HPDE6-E6E7 (cell line): Measurements from ENCODE around the gene LRP8.

Source experiments
- DNase-seq: peaks from one replicate; pipeline ENCODE4 v3.0.0; 2011; ENCODE audit warnings: missing footprints; ENCODE audit errors: extremely low spot score

Gene LRP8

GRCh38 chr1:53328009-53328461 is at the start of gene LRP8:
LRP8 (minus strand) TSS chr1:53328070; CDS start chr1:53327912, 158 bp downstream.
- DNase-seq: peak; percentile 63

- no peak for DNase-seq
Measured at GRCh38 chr1:53377438-53377841, 49.6 kb upstream of the LRP8 start.

GRCh38 chr1:53376742-53377437 is 49.0 kb upstream of the LRP8 start:
- DNase-seq: no peak

- no peak for DNase-seq
Measured at GRCh38 chr1:53376041-53376461, 48.2 kb upstream of the LRP8 start.

- DNase-seq: no peak
Measured at GRCh38 chr1:53375440-53375839, 47.6 kb upstream of the LRP8 start.

GRCh38 chr1:53373246-53373645 is 45.4 kb upstream of the LRP8 start:
- DNase-seq: no peak

GRCh38 chr1:53372501-53372951 is 44.7 kb upstream of the LRP8 start:
- no peak for DNase-seq

GRCh38 chr1:53371851-53372250 is 44.0 kb upstream of the LRP8 start:
- no peak for DNase-seq

GRCh38 chr1:53371121-53371666 is 43.3 kb upstream of the LRP8 start:
- DNase-seq: no peak

GRCh38 chr1:53370369-53370961 is 42.6 kb upstream of the LRP8 start:
- no peak for DNase-seq

GRCh38 chr1:53369761-53370160 is 41.9 kb upstream of the LRP8 start:
- no peak for DNase-seq

GRCh38 chr1:53369034-53369750 is 41.3 kb upstream of the LRP8 start:
- DNase-seq: no peak

- no peak for DNase-seq
Measured at GRCh38 chr1:53368314-53369033, 40.6 kb upstream of the LRP8 start.

GRCh38 chr1:53367503-53368313 is 39.8 kb upstream of the LRP8 start:
- DNase-seq: no peak

- DNase-seq: no peak
Measured at GRCh38 chr1:53366901-53367502, 39.1 kb upstream of the LRP8 start.

- DNase-seq: no peak
Measured at GRCh38 chr1:53365437-53366063, 37.7 kb upstream of the LRP8 start.

- DNase-seq: no peak
Measured at GRCh38 chr1:53362851-53363642, 35.2 kb upstream of the LRP8 start.

GRCh38 chr1:53362270-53362669 is 34.4 kb upstream of the LRP8 start:
- DNase-seq: no peak

- DNase-seq: no peak
Measured at GRCh38 chr1:53361541-53361961, 33.7 kb upstream of the LRP8 start.
